ENCODE data around the gene CAPN9.

GRCh38 chr1:230851291-230851691 lies 104.1 kb downstream of the CAPN9 start:
- TF ChIP-seq, protein P1, sequence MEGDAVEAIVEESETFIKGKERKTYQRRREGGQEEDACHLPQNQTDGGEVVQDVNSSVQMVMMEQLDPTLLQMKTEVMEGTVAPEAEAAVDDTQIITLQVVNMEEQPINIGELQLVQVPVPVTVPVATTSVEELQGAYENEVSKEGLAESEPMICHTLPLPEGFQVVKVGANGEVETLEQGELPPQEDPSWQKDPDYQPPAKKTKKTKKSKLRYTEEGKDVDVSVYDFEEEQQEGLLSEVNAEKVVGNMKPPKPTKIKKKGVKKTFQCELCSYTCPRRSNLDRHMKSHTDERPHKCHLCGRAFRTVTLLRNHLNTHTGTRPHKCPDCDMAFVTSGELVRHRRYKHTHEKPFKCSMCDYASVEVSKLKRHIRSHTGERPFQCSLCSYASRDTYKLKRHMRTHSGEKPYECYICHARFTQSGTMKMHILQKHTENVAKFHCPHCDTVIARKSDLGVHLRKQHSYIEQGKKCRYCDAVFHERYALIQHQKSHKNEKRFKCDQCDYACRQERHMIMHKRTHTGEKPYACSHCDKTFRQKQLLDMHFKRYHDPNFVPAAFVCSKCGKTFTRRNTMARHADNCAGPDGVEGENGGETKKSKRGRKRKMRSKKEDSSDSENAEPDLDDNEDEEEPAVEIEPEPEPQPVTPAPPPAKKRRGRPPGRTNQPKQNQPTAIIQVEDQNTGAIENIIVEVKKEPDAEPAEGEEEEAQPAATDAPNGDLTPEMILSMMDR (IDR thresholded peaks at IDR 0.05; ENCODE audit: low read depth, low read length) = no peak
- no peak for TF ChIP-seq EZH2phosphoT487 (IDR thresholded peaks at IDR 0.05; ENCODE audit: low read depth)
